GM23338 (cell line): ENCODE measurements around the gene CMTM6. TPM values are rescaled to one million over a fixed set of nuclear protein-coding genes. Genes with fewer than 3 reads are reported as not detected.

ENCODE experiments used
- ATAC-seq: fragments of 200-7000 bp; cut with Tn5 transposase; 3 replicates; pipeline ENCODE4 v1.9.1; 2020
- DNase-seq: peaks from one replicate; pipeline ENCODE4 v3.0.0-alpha.2; 2015; ENCODE audit warnings: low spot score
- H2AFZ ChIP-seq: fragments of 200-600 bp; sonication (generic); 2 replicates; pipeline ENCODE4 v1.8.0; 2016; ENCODE audit warnings: antibody characterized with exemption, mild to moderate bottlenecking, moderate library complexity
- H3F3A ChIP-seq: fragments of 200-600 bp; sonication (generic); replicated peaks from 2 replicates; pipeline ENCODE4 v1.8.0; 2017; ENCODE audit warnings: antibody characterized with exemption, mixed run types, low read depth
- H3K27ac ChIP-seq: fragments of 200-600 bp; sonication (generic); 2 replicates; pipeline ENCODE4 v1.6.1; 2016; ENCODE audit warnings: low read depth
- H3K27me3 ChIP-seq: fragments of 200-600 bp; sonication (generic); 2 replicates; pipeline ENCODE4 v1.8.0; 2016; ENCODE audit warnings: mild to moderate bottlenecking, mixed run types, moderate library complexity; ENCODE audit not compliant: insufficient read depth
- H3K36me3 ChIP-seq: fragments of 200-600 bp; sonication (generic); 2 replicates; pipeline ENCODE4 v1.8.0; 2016; ENCODE audit warnings: mild to moderate bottlenecking; ENCODE audit not compliant: insufficient read depth
- H3K4me1 ChIP-seq: fragments of 200-600 bp; sonication (generic); 2 replicates; pipeline ENCODE4 v1.8.0; 2016; ENCODE audit warnings: mild to moderate bottlenecking, moderate library complexity; ENCODE audit not compliant: insufficient read depth
- H3K4me2 ChIP-seq: fragments of 200-600 bp; sonication (generic); 2 replicates; pipeline ENCODE4 v1.7.1; 2017; ENCODE audit warnings: mixed run types
- H3K4me3 ChIP-seq: fragments of 200-600 bp; sonication (generic); 2 replicates; pipeline ENCODE4 v1.6.1; 2016; ENCODE audit warnings: mixed run types
- H3K79me2 ChIP-seq: fragments of 200-600 bp; sonication (generic); replicated peaks from 2 replicates; pipeline ENCODE4 v1.8.0; 2017; ENCODE audit warnings: mild to moderate bottlenecking; ENCODE audit not compliant: insufficient read depth
- H3K9me2 ChIP-seq: fragments of 200-600 bp; sonication (generic); 2 replicates; pipeline ENCODE4 v1.8.0; 2017; ENCODE audit not compliant: insufficient read depth
- H4K20me1 ChIP-seq: fragments of 200-600 bp; sonication (generic); replicated peaks from 2 replicates; pipeline ENCODE4 v1.8.0; 2017; ENCODE audit warnings: mild to moderate bottlenecking; ENCODE audit not compliant: insufficient read depth
- H3K27ac Mint-ChIP-seq: 2 replicates; pipeline ENCODE4 v1.8.0; 2020; ENCODE audit warnings: inconsistent platforms, mild to moderate bottlenecking, moderate library complexity, mixed read lengths
- H3K27me3 Mint-ChIP-seq: 3 replicates; pipeline ENCODE4 v1.8.0; 2022; ENCODE audit warnings: low read depth, mild to moderate bottlenecking, moderate library complexity, mixed read lengths, inconsistent platforms; ENCODE audit not compliant: insufficient read depth, poor library complexity
- H3K36me3 Mint-ChIP-seq: 3 replicates; pipeline ENCODE4 v1.8.0; 2021; ENCODE audit warnings: low read depth, mild to moderate bottlenecking, inconsistent platforms, moderate library complexity, mixed read lengths
- H3K4me1 Mint-ChIP-seq: 3 replicates; pipeline ENCODE4 v1.8.0; 2020; ENCODE audit warnings: mild to moderate bottlenecking, inconsistent platforms, mixed read lengths
- H3K4me3 Mint-ChIP-seq: 3 replicates; pipeline ENCODE4 v1.8.0; 2021; ENCODE audit warnings: moderate library complexity, mild to moderate bottlenecking, inconsistent platforms, mixed read lengths
- H3K9me3 Mint-ChIP-seq: 3 replicates; pipeline ENCODE4 v1.8.0; 2020; ENCODE audit warnings: moderate library complexity, mild to moderate bottlenecking, inconsistent platforms, mixed read lengths
- CREB1 ChIP-seq: fragments of 250-450 bp; sonication (Bioruptor Pico); IDR thresholded peaks from 2 replicates; pipeline ENCODE4 v1.5.0; 2020; ENCODE audit warnings: low read depth, mild to moderate bottlenecking, moderate library complexity
- CTCF ChIP-seq, 2 experiments: fragments of 200-600 bp in 1 of 2; sonication (generic) in 1 of 2; conservative IDR thresholded peaks; 2 replicates each; pipeline versions ENCODE4 v1.5.1 to v1.6.1; 2016 to 2017; ENCODE audit warnings: antibody characterized with exemption in 2 of 2, low read depth in 2 of 2, mild to moderate bottlenecking in 2 of 2, moderate library complexity in 1 of 2
- ETS1 ChIP-seq: IDR thresholded peaks from 2 replicates; pipeline ENCODE4 v1.6.1; 2016; ENCODE audit warnings: antibody characterized with exemption
- EZH2 ChIP-seq: fragments of 200-600 bp; sonication (generic); IDR thresholded peaks from one replicate; pipeline ENCODE4 v1.8.0; 2017; ENCODE audit warnings: antibody characterized with exemption, mild to moderate bottlenecking, low read depth; ENCODE audit not compliant: unreplicated experiment
- EZH2phosphoT487 ChIP-seq: fragments of 200-600 bp; sonication (generic); IDR thresholded peaks from one replicate; pipeline ENCODE4 v1.8.1; 2018; ENCODE audit warnings: antibody characterized with exemption; ENCODE audit not compliant: unreplicated experiment
- JUNB ChIP-seq: IDR thresholded peaks from one replicate; pipeline ENCODE4 v1.6.1; 2016; ENCODE audit warnings: antibody characterized with exemption; ENCODE audit not compliant: unreplicated experiment
- NANOG ChIP-seq: IDR thresholded peaks from 2 replicates; pipeline ENCODE4 v1.6.1; 2016; ENCODE audit warnings: antibody characterized with exemption, borderline replicate concordance
- POLR2AphosphoS5 ChIP-seq: IDR thresholded peaks from 2 replicates; pipeline ENCODE4 v1.6.1; 2016; ENCODE audit warnings: antibody characterized with exemption, low read depth
- REST ChIP-seq: IDR thresholded peaks from one replicate; pipeline ENCODE4 v1.6.1; 2018; ENCODE audit warnings: antibody characterized with exemption; ENCODE audit not compliant: unreplicated experiment
- STAT1 ChIP-seq: IDR thresholded peaks from one replicate; pipeline ENCODE4 v1.6.1; 2016; ENCODE audit warnings: antibody characterized with exemption; ENCODE audit not compliant: unreplicated experiment
- ZNF114 ChIP-seq: fragments of 250-450 bp; sonication (Bioruptor Pico); IDR thresholded peaks from 2 replicates; pipeline ENCODE4 v1.5.0; 2020; ENCODE audit warnings: mild to moderate bottlenecking, moderate library complexity
- ZNF331 ChIP-seq: fragments of 250-450 bp; sonication (Bioruptor Pico); IDR thresholded peaks from 2 replicates; pipeline ENCODE4 v1.5.0; 2020; ENCODE audit warnings: low read depth, mild to moderate bottlenecking, moderate library complexity
- ZNF462 ChIP-seq: fragments of 250-450 bp; sonication (Bioruptor Pico); IDR thresholded peaks from 2 replicates; pipeline ENCODE4 v1.5.0; 2020; ENCODE audit warnings: mild to moderate bottlenecking, moderate library complexity
- polyA plus RNA-seq: library from polyadenylated mRNA; unstranded; fragments of >200 nt; fragmentation: Nextera tagmentation; extraction: Ambion mirVana; gene quantifications from 2 replicates; pipeline ENCODE4 v1.2.1, GENCODE V29; 2016
- total RNA-seq: library from RNA; depleted of rRNA; stranded (reverse); fragments of >200 nt; shearing (Covaris generic); gene quantifications from 2 replicates; pipeline ENCODE4 v1.2.3, GENCODE V29; 2014

Gene CMTM6
- total and polyA plus RNA-seq, 2 experiments from 2014 or later: 42.3 to 123 TPM

GRCh38 chr3:32545305-32545704, 42.7 kb upstream of the CMTM6 start:
- no peak overlapping the region for H3K4me3 ChIP-seq
- H3K27me3 ChIP-seq: no peaks in the 10 kb centered on the region
- Mint-ChIP-seq H3K27ac (no peak overlapping the region), H3K4me3 (no peak overlapping the region), H3K27me3 (no peaks in the 10 kb centered on the region), H3K4me1 (peaks cover 4% of the 10 kb centered on the region; the same call in 2 of the 3 replicates), H3K9me3 (no peaks in the 10 kb centered on the region), H3K36me3 (peaks cover 12% of the 10 kb centered on the region; the same call in 2 of the 3 replicates)
- no peak overlapping the region for H3K4me2 ChIP-seq
- H4K20me1 ChIP-seq: peaks cover 20% of the 10 kb centered on the region
- ATAC-seq: no peak
- H3K36me3 ChIP-seq: peaks cover 5% of the 10 kb centered on the region; the same call in 1 of the 2 replicates
- no peak for TF ChIP-seq CTCF (conservative IDR thresholded peaks at IDR 0.05; ENCODE audit: low read depth in 2 of 2)
- TF ChIP-seq CREB1 (CRISPR knock-in tag): no peak
- no peak for TF ChIP-seq ZNF331 (CRISPR knock-in tag)
- TF ChIP-seq JUNB: no peak
- no peak for TF ChIP-seq STAT1
- no peak for TF ChIP-seq ETS1
- no peak for TF ChIP-seq REST
- no peak for TF ChIP-seq NANOG
- TF ChIP-seq POLR2AphosphoS5: no peak
- TF ChIP-seq ZNF462: no peak
- TF ChIP-seq EZH2: no peak
- TF ChIP-seq ZNF114 (CRISPR knock-in tag): no peak
- no peak for TF ChIP-seq EZH2phosphoT487
- no peaks in the 10 kb centered on the region for H3F3A ChIP-seq
- peaks cover 63% of the 10 kb centered on the region for H3K79me2 ChIP-seq
- no peaks in the 10 kb centered on the region for H3K4me1 ChIP-seq
- H3K9me2 ChIP-seq: no peaks in the 10 kb centered on the region
- no peak for DNase-seq
- no peak overlapping the region for H3K27ac ChIP-seq
- no peak overlapping the region for H2AFZ ChIP-seq
